ENCODE measurements around the gene ADAMTSL2.

Gene ADAMTSL2

DNA sequence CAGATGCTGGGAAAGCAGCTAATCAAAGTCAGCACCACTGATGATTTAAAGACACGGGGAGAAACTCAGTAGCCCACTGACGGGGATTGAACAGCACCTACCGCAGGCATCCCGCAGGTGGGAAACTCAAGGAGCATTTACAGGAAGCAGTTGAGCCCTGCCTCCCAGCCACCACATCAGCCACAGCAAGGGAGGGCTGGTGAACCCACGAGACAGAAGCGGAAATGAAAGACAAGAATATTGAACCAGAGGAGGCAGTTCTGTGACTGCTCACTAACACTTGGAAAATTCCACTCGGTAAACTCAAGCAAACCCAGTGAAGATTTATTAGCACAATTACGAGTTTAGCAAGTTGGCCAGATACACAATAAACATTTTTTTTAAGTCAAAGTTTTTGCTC lies 85.3 kb downstream of the ADAMTSL2 start:
- no peak overlapping the region for H3K27ac ChIP-seq
- no peak for TF ChIP-seq ZFX (IDR thresholded peaks at IDR 0.05)
- TF ChIP-seq, protein P1, sequence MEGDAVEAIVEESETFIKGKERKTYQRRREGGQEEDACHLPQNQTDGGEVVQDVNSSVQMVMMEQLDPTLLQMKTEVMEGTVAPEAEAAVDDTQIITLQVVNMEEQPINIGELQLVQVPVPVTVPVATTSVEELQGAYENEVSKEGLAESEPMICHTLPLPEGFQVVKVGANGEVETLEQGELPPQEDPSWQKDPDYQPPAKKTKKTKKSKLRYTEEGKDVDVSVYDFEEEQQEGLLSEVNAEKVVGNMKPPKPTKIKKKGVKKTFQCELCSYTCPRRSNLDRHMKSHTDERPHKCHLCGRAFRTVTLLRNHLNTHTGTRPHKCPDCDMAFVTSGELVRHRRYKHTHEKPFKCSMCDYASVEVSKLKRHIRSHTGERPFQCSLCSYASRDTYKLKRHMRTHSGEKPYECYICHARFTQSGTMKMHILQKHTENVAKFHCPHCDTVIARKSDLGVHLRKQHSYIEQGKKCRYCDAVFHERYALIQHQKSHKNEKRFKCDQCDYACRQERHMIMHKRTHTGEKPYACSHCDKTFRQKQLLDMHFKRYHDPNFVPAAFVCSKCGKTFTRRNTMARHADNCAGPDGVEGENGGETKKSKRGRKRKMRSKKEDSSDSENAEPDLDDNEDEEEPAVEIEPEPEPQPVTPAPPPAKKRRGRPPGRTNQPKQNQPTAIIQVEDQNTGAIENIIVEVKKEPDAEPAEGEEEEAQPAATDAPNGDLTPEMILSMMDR (conservative IDR thresholded peaks at IDR 0.05) = no peak

DNA sequence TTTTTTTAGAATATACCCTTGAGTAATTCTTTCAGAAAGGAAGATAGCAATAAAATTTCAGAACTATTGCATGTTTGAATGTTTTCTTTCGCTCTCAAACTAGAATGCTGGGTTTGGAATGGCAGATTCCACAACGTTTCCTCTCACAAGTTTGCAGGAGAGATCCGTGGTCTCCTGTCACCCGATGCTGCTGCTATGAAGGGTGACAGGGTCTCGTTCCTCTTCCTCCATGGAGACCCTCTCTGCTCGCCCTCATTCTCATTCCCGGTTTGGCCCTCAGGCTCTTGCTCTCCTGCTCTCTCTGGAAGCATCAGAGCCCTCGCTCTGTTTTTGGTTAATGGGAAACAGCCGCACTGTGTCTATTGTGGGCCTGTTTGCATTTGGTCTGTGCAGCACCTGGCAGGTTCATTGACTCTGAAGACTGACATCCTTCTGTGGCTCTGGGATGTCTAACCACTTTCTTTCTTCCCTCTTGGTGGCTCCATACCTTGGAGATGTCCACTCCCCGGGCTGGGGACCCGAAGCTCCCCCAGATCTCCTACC lies 87.3 kb downstream of the ADAMTSL2 start:
- H3K27ac ChIP-seq = no peak overlapping the region
- no peak for TF ChIP-seq ZFX (IDR thresholded peaks at IDR 0.05)
- TF ChIP-seq, protein P1 (conservative IDR thresholded peaks at IDR 0.05) = no peak

DNA sequence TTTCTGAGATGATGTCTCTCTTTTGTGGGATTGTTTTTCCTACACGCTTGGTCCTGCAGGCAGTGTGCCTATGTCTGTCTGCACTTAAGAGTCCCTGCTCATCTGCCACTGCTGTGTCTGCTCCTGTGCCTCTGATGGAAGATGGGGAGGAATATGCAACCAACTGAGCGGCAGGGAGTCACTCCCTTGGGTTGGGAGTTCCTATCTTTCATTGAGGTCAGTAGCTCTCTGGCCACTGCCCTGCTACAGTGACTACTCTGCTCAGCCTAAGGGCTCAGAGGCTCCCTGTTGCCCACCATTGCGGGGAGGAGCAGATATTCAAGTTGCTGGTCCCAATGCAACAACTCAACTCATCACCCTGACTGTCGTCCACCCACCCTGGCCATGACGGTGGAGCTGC lies 88.1 kb downstream of the ADAMTSL2 start:
- TF ChIP-seq, protein P1 (conservative IDR thresholded peaks at IDR 0.05) = no peak
- TF ChIP-seq ZFX (IDR thresholded peaks at IDR 0.05) = no peak
- no peak overlapping the region for H3K27ac ChIP-seq
